Lung (tissue), 5 donors: Measurements from ENCODE around the gene CUL5. TPM values are rescaled to one million over a fixed set of nuclear protein-coding genes. Genes with fewer than 3 reads are reported as not detected.

Experiments
- polyA plus RNA-seq, 2 donors: library from polyadenylated mRNA; stranded (reverse); fragments of 200-250 nt; gene quantifications; one replicate each; pipeline ENCODE4 v1.2.1, GENCODE V29; 2013
- small RNA-seq: library from RNA; depleted of rRNA; stranded (forward); fragments of <200 nt; gene quantifications from one replicate; pipeline ENCODE3, GENCODE V24; 2014; ENCODE audit warnings: low replicate concordance
- total RNA-seq, 2 donors: library from RNA; depleted of rRNA in 1 of 2; stranded (reverse); fragments of >200 nt in 1 of 2; gene quantifications; one replicate each; pipeline ENCODE4 v1.2.1, GENCODE V29; 2014 to 2021
- donor health status: Bipolar disorder and iron deficiency.
- donor health status: healthy.
- donor health status: DM: yes; HTN: yes; CAD: no.

CUL5 gene
- total and polyA plus RNA-seq, 4 donors: 5.4 to 53.6 (median 22.2) TPM

Small RNAs within 50 kb of the gene (small RNA-seq; reads per million reads assigned to genes)
- gene RF00019: not detected

Other genes starting within 250 kb of the CUL5 start
- gene SLC35F2, start 150.1 kb upstream of the CUL5 start, total RNA-seq: 10 to 100 TPM in 1 of 2 donors, 1 to 10 TPM in 1; 6.0 to 15.7 TPM
- 1 to 10 TPM; 5.1 to 5.5 TPM for gene SLC35F2, start 150.1 kb upstream of the CUL5 start, polyA plus RNA-seq
- gene RAB39A, start 80.5 kb upstream of the CUL5 start, total RNA-seq: 1 to 10 TPM; 2.0 to 3.6 TPM
- 1 to 10 TPM in 1 of 2 donors, under 1 TPM in 1; 0.30 to 3.0 TPM for gene RAB39A, start 80.5 kb upstream of the CUL5 start, polyA plus RNA-seq
- gene ACAT1, start 112.7 kb downstream of the CUL5 start, total RNA-seq: 10 to 100 TPM; 47.6 to 57.6 TPM
- gene ACAT1, start 112.7 kb downstream of the CUL5 start, polyA plus RNA-seq: 10 to 100 TPM; 47.8 to 88.0 TPM
- gene NPAT, start 213.7 kb downstream of the CUL5 start, total RNA-seq: 10 to 100 TPM; 10.9 to 26.2 TPM
- gene NPAT, start 213.7 kb downstream of the CUL5 start, polyA plus RNA-seq: 1 to 10 TPM; 2.4 to 4.1 TPM
- gene ATM, start 214.2 kb downstream of the CUL5 start, total RNA-seq: 100 to 1,000 TPM in 1 of 2 donors, 10 to 100 TPM in 1; 42.7 to 165 TPM
- gene ATM, start 214.2 kb downstream of the CUL5 start, polyA plus RNA-seq: 10 to 100 TPM; 14.9 to 17.0 TPM